AG09319 (cell line): Measurements from ENCODE around the gene NOP16.

Experiments
- DNase-seq: peaks from one replicate; pipeline ENCODE4 v3.0.0-alpha.2; 2010; ENCODE audit warnings: low read depth; ENCODE audit errors: extremely low read depth
- TF ChIP-seq, protein P1 (sequence below): IDR thresholded peaks from 2 replicates; pipeline ENCODE4 v1.5.1; 2011; ENCODE audit warnings: low read depth, mild to moderate bottlenecking, inconsistent platforms, low read length, moderate library complexity

NOP16 gene

DNA sequence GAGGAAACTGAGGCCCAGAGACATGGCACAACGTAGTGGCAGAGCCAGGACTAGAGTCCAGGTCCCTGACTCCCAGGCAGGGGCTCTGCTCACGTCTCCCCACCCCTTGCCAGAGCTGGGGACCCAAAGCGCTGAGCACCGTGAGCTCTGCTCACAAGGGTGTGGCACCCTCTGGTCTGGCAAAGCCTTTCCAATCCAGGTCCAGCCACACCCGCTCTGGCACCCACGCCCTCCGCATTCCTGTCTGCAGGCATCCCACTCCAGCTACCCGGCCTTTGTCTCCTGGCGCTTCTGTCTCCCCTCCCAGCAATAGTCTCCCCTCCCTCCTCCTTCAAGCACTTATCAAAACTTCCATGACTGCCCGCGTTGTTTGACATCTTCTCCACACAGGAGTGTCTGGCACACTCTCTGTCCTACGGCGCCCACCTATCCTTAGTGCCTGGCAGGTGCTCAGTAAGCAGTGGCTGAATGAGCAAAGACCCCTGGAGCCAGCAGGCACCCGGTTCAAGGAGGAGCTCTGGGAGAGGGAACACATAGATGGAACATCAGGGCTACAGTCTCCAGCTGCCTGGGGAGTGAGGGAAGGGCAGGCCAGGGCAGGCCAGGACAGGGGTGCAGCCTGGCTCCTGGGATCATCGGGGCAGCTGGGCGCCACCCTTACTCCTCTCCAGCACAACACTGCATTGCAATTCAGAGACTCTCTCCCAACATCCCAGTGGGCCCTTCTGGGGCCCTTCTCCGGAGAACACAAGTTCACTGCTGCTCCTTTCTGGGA lies 12.2 kb upstream of the NOP16 start:
- no peak for DNase-seq
- TF ChIP-seq, protein P1, sequence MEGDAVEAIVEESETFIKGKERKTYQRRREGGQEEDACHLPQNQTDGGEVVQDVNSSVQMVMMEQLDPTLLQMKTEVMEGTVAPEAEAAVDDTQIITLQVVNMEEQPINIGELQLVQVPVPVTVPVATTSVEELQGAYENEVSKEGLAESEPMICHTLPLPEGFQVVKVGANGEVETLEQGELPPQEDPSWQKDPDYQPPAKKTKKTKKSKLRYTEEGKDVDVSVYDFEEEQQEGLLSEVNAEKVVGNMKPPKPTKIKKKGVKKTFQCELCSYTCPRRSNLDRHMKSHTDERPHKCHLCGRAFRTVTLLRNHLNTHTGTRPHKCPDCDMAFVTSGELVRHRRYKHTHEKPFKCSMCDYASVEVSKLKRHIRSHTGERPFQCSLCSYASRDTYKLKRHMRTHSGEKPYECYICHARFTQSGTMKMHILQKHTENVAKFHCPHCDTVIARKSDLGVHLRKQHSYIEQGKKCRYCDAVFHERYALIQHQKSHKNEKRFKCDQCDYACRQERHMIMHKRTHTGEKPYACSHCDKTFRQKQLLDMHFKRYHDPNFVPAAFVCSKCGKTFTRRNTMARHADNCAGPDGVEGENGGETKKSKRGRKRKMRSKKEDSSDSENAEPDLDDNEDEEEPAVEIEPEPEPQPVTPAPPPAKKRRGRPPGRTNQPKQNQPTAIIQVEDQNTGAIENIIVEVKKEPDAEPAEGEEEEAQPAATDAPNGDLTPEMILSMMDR = no peak

DNA sequence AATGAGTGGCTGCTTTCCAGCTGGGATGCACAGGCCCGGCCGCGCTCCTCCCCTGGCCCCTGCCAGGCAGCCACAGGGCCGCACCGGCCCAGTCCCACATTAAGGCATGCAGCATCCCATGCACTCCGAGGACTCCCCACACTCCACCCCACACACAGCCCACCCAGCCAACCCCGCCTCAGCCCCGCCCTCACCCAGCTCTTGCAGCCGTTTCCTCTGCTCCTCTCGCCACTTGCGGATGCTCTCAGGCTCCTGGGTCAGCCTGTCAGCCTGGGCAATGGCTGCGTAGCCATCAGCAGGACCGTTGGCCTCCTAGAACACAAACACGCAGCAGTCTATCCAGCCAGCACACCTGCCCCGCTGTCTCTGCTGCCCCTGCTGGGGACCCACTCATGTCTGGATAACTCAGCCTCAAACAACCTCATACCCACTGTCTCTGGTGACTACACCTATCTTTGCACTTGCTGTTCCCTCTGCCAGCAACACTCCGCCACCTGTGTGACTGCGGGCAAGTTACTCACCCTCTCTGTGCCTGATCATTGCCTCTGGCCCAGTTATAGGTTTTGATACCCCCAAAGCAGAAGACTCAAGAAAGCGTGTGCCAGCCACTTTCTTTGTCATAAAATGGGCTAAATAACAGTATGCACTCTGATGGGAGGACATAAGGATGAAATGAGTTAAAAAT lies 9.5 kb upstream of the NOP16 start:
- DNase-seq = no peak
- TF ChIP-seq, protein P1 = no peak

DNA sequence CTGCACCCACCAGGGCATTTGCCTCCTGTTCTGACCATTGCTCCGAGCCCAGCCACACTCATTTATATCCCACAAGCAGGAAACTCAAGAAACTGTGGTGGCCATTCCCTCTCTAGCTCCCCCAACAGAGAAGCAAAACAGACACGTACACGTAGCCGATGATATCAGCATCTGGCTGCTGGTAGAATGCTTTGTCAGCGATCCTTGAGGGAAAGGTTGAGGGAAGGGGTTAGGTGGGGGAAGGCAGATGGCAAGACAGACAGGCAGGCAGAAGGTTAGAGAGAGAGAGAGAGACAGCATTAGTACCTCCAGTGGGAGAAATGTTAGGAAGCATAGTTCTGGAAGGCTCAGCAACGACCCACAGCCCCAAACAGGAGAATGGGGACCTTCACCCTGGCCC lies 7.9 kb upstream of the NOP16 start:
- DNase-seq = no peak
- TF ChIP-seq, protein P1 = no peak

DNA sequence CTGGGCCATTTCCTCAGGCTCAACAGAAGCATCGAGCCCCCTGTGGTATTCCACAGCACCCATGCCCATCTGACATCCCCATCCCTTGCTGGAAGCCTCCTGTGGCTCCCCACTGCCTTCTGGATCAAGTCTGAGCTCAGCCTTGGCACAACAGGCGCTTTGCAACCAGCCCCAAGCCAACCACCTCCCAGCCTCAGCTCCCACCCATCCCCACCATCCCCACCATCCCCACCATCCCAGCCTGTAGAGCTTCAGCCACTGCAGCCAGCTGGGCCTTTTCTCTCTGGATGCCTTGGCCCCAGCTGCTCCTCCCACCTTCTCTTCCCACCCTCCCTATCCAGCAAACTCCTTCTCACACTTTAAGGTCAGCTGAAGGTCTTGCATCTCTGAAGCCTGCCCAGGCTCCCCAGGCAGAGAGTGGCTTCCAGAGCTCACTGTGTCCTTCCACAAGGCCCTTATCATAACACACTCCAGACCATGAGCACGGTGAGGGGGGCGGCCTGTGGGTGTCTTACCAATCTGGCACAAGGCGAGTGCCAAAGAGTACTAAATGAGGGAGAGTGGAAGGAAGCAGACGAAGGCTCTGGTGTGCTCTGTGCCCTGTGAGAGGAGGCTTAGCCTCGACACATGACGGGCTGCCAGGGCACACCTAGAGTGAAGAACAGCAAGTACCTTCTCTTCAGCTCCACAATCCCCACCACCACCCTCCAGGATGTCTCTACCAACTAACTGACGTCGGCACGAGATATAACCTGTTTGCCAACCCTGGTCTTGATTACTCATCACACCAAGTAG lies 6.7 kb upstream of the NOP16 start:
- DNase-seq = no peak
- TF ChIP-seq, protein P1 = no peak

DNA sequence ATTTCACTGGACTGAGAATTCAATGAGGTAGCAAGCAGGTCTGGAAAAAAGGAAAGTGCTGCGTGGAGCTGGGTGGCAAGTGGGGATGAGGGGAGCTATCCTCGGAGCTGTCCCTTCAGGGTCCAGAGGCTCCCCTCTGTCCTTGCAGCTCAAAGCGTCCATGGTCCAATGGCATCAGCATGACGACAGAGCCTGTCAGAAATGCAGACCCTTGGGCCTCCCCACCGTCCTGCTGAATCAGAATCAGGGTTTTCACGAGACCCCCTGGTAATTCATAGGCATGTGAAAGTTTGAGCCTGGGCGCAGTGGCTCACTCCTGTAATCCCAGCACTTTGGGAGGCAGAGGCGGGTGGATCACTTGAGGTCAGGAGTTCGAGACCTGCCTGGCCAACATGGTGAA lies 5.7 kb upstream of the NOP16 start:
- no peak for DNase-seq
- TF ChIP-seq, protein P1 = no peak

DNA sequence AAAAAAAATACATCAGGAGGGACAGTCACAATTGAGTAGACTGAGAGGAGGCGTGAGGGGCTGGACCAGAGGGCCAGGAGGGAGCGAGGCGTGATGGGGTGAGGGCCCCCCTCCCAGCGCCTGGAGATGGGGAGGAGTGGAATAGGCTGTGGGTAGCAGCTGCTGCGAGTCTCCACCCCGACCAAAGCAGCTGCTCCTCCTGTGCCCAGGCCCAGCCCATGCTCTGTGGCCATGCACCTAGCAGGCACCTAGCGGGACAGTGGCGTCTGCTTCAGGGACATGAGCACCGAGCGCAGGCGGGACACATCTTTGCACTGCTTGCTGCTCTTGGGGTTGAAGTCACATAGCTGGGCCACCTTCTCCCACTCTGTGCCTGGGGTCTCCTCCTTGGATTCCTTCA lies 4.1 kb upstream of the NOP16 start:
- TF ChIP-seq, protein P1 = no peak
- DNase-seq = no peak

DNA sequence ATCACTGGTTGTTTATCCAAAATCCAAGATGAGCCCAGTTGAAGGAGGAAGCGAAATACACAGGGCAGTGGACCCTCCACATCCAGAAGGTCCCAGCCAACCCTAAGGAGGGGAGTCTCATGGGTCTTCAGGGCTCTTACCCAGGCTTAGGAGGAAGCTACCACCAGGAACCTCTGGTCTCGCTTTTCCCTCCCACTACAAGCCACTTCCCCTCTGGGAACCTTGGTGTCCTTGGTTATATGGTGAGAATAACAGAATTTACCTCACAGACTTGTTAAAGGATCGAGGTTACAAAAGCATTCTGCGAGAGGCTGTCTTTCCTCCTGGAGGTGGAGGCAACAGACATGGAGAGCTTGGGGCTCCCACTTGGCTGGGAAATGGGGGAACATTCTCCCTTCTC lies 3.6 kb upstream of the NOP16 start:
- TF ChIP-seq, protein P1 = no peak
- no peak for DNase-seq
